ENCODE data around the gene FKBP1A.

DNA sequence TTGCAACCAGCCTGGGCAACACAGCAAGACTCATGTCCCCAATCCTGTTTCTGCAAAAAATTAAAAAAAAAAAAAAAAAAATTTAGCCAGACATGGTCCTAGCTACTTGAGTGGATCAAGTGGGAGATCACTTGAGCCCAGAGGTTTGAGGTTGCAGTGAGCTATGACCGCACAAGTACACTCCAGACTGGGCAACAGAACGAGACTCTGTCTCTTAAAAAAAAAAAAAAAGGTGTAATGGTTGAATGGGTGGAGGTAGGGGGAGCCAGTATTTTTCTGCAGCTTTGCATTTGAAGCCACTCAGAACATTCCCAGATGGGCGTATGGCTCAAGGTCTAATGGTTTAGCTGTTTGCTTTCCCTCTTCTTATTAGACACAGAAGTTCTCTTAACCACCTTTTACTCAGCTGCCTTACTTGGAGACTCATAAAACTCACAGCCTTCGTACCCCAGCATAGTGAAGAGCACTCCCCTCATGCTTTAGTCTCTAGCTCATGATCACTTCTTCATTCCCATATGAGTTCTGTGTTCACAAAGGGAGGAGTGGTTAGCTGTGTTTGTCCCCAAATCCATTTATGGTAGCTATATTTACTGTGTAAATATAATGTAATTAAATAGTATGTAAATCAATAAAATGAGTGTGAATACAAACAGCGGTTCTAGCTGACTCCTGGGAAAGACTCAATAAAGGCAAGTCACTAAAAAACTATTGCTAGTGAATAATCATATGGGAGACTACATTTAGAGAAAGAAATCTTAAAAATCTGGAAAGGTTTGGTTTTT is 9.0 kb downstream of the FKBP1A start:
- TF ChIP-seq, protein P1, sequence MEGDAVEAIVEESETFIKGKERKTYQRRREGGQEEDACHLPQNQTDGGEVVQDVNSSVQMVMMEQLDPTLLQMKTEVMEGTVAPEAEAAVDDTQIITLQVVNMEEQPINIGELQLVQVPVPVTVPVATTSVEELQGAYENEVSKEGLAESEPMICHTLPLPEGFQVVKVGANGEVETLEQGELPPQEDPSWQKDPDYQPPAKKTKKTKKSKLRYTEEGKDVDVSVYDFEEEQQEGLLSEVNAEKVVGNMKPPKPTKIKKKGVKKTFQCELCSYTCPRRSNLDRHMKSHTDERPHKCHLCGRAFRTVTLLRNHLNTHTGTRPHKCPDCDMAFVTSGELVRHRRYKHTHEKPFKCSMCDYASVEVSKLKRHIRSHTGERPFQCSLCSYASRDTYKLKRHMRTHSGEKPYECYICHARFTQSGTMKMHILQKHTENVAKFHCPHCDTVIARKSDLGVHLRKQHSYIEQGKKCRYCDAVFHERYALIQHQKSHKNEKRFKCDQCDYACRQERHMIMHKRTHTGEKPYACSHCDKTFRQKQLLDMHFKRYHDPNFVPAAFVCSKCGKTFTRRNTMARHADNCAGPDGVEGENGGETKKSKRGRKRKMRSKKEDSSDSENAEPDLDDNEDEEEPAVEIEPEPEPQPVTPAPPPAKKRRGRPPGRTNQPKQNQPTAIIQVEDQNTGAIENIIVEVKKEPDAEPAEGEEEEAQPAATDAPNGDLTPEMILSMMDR (IDR thresholded peaks at IDR 0.05), result no peak
- no peak for TF ChIP-seq POLR2A (IDR thresholded peaks at IDR 0.05)
